Measurements from ENCODE around the gene TEX53.

TEX53 gene

GRCh38 chr9:114657705-114658104 lies at the start of gene TEX53:
Gene TEX53 (minus strand): TSS chr9:114657805. CDS start chr9:114657774, 31 bp downstream.
- DNase-seq (ENCODE audit: extremely low read depth, low read depth) = no peak
- no peak within 1 kb of the TSS for H3K4me3 ChIP-seq (replicated peaks; ENCODE audit: low read depth, low read length)
- TF ChIP-seq CTCF (IDR thresholded peaks at IDR 0.05; ENCODE audit: low read depth, low read length, missing control alignments) = no peak

DNA sequence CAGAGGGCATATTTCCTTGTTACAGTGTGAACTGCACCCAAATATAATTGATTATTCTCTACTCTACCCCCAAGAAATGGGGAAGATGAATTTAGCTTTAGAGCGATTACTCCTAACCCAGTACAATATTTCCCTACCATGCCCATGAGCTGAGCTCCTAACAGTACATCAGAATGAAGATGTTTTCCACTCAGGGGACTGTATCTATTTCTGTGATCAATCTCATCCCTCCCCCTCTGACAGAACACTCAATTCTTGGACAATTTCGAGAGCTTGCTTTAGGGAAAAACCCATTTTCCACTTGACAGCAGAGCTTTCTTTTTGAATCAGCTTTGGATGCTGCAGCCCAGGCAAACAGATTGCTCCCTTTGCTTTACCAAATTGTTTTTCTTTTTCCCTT lies 49.1 kb upstream of the TEX53 start:
- TF ChIP-seq CTCF (IDR thresholded peaks at IDR 0.05; ENCODE audit: low read depth, low read length, missing control alignments) = no peak
- DNase-seq (ENCODE audit: extremely low read depth, low read depth) = no peak
- H3K4me3 ChIP-seq (replicated peaks; ENCODE audit: low read depth, low read length) = no peak overlapping the region

DNA sequence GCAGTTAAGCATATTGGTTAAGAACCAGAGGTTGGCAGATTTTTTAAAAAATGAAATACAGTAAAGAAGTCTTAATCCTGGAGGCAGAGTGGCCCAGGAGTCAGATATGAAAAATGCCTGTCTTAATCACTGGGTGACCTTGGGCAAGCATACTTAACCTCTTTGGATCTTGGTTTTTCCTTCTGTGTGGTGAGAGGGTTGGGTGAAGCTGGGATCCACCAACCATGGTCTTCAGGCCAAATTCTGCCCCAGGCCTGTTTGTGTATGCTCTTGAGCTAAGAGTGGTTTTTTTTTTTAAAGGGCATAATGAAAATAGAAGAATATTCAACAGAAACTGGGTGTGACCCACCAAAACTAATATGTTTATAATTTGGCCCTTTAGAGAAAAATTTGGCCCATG lies 44.4 kb upstream of the TEX53 start:
- no peak for TF ChIP-seq CTCF (IDR thresholded peaks at IDR 0.05; ENCODE audit: low read depth, low read length, missing control alignments)
- DNase-seq (ENCODE audit: extremely low read depth, low read depth) = no peak
- no peak overlapping the region for H3K4me3 ChIP-seq (replicated peaks; ENCODE audit: low read depth, low read length)

- TF ChIP-seq CTCF (IDR thresholded peaks at IDR 0.05; ENCODE audit: low read depth, low read length, missing control alignments) = no peak
- no peak overlapping the region for H3K4me3 ChIP-seq (replicated peaks; ENCODE audit: low read depth, low read length)
- DNase-seq (ENCODE audit: extremely low read depth, low read depth) = no peak
Observed at GRCh38 chr9:114697951-114698351, 40.3 kb upstream of the TEX53 start.

DNA sequence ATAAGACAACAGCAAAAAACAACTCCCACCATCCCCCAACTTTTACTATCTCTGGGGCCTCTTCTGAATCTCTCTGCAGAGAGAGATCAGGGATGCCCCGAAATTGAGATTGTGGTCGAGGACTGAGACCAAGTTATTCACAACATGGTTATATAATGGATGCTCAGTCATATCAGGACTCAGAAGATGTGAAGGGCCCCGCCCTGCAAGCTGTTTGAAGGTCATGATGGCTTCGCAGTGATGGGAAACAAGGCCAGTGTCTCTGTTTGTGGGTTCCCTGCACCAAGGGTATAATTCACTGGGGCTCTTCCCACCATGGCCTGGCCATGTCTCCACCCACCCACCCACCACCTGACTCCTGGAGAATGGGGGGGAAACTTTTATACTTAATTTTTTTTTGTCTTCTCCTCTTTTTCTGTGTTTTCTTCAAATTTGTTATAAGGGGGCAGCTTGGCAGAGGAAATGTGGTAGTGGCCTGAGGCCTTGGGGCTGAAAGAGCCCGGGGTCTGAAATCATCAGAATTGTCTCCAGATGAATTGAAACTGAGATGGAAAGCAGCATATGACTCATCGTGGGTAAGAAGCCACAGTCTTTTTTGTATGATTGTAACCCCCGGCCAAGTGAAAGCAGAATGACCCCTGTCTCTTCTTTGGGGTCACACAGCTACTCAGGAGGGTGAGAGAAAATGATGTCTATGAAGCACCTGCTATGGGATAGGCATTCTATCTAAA lies 39.4 kb upstream of the TEX53 start:
- no peak for TF ChIP-seq CTCF (IDR thresholded peaks at IDR 0.05; ENCODE audit: low read depth, low read length, missing control alignments)
- DNase-seq (ENCODE audit: extremely low read depth, low read depth) = no peak
- H3K4me3 ChIP-seq (replicated peaks; ENCODE audit: low read depth, low read length) = no peak overlapping the region

DNA sequence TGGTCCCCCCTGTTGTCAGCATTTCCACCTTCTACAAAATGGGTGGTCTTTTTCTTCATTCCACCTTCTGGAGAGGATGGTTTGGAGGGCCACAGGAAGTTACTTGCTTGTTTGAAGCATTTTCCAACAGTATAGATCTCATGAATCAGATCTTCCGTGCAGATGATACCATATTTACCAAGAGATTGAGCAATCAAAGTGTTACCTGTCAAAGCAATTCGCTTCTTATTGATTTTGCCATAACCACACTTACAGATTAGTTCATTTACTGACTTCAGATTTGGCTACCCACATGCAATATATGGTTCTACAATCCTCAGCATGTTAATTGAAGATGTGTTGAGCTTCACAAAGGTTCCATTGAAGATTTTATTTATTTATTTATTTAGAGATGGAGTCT lies 38.3 kb upstream of the TEX53 start:
- no peak overlapping the region for H3K4me3 ChIP-seq (replicated peaks; ENCODE audit: low read depth, low read length)
- no peak for TF ChIP-seq CTCF (IDR thresholded peaks at IDR 0.05; ENCODE audit: low read depth, low read length, missing control alignments)
- no peak for DNase-seq (ENCODE audit: extremely low read depth, low read depth)

Measured in HFF-Myc (cell line).